Stimulated activated naive B cell treated with anti-CD40 and anti-IgM and Interleukin-4, amounts not matched to agents 10 μg/mL and 1 μg/mL and 100 μg/mL, for 72 hours (primary cell): ENCODE measurements around the gene ECE1.
"Not testable (repeated sequence)": the region's sequence is repeated elsewhere in the genome, so short reads cannot be mapped to it uniquely, and the experiment has no call there.

Source experiments
- ATAC-seq, 2 donors: fragments of 150-1000 bp; cut with Tn5 transposase; replicated peaks; 2 replicates each; pipeline ENCODE4 v1.10.0; 2021; ENCODE audit warnings: moderate library complexity in 1 of 2
- DNase-seq: peaks from one replicate; pipeline ENCODE4 v3.0.0; 2021
- H3K27ac Mint-ChIP-seq: one replicate; pipeline ENCODE4 v1.8.0; 2022; ENCODE audit warnings: mild to moderate bottlenecking, mixed read lengths
- H3K27me3 Mint-ChIP-seq, 2 donors: one replicate each; pipeline ENCODE4 v1.8.0; 2022; ENCODE audit warnings: mixed read lengths in 2 of 2
- H3K36me3 Mint-ChIP-seq, 2 donors: one replicate each; pipeline ENCODE4 v1.8.0; 2022; ENCODE audit warnings: mixed read lengths in 2 of 2, mild to moderate bottlenecking in 1 of 2
- H3K4me1 Mint-ChIP-seq, 2 donors: one replicate each; pipeline ENCODE4 v1.8.0; 2022; ENCODE audit warnings: mixed read lengths in 2 of 2, mild to moderate bottlenecking in 1 of 2
- H3K4me3 Mint-ChIP-seq, 2 donors: one replicate each; pipeline ENCODE4 v1.8.0; 2022; ENCODE audit warnings: mild to moderate bottlenecking in 2 of 2, mixed read lengths in 2 of 2, moderate library complexity in 1 of 2
- H3K9me3 Mint-ChIP-seq, 2 donors: one replicate each; pipeline ENCODE4 v1.8.0; 2022; ENCODE audit warnings: mixed read lengths in 2 of 2, mild to moderate bottlenecking in 1 of 2

Gene ECE1

DNA sequence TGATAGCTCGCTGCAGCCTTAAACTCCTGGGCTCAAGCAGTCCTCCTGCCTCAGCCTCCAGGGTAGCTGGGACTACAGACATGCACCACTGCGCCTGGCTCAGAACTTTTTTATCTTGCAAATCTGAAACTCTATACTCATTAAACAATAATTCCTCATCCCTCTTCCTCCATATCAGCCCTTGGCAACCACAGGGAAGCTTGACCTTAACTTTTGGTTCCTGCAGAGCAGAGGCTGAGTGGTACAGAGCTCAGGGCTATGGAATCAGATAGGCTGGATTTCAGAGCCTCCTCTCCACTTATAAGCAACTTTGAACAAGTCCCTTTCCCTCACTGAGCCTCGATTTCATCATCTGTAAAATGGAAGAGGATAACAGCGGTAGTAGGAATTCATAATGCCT lies 47.4 kb downstream of the ECE1 start:
- ATAC-seq: no peak
- Mint-ChIP-seq H3K4me3 (no peak overlapping the region), H3K9me3 (no peaks in the 10 kb centered on the region), H3K27ac (no peak overlapping the region), H3K36me3 (peaks cover 46 to 65% of the 10 kb centered on the region in 2 donors), H3K4me1 (peaks cover 0 to 3% of the 10 kb centered on the region in 2 donors), H3K27me3 (no peaks in the 10 kb centered on the region)
- DNase-seq: no peak

DNA sequence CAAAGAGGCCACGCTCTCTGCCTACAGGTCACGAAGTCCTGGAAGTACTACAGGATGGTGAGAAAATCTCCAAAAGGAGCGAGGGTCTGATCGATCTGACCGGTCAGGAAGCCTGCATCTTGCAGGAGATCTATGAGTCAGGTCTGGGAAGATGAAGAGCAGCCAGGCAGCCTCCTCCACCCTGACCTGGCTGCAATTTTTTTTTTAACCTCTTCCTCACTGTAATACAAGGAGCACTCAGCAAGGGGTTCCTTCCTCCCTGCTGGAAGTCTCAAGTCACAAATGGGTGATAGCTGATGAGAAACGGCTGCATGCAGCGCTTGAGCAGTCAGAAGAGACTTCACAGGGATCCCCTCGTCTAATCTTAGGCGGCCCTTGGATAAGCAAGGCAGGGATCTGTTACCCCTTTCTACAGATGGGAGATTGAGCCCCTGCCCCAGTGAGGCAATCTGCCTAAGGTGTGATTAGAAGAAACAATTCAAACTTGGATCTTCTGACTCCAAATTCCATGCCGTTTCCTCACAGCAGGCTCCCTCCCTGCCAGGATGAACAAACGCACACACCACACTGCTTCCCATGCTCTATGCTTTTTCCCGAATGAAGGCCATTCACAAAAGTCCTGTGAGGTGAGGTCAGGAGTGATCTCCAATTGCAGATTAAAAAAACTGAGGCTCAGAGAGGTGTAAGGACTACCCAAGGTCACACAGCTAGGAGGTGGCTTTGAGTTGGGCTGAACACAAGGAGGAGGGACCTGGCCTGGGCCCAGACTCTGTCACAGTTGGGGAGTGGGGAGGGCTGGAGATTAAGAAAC lies 48.3 kb downstream of the ECE1 start:
- Mint-ChIP-seq H3K36me3 (peaks cover 47 to 66% of the 10 kb centered on the region in 2 donors), H3K27ac (peak overlapping the region; percentile 71), H3K4me3 (no peak overlapping the region), H3K27me3 (no peaks in the 10 kb centered on the region), H3K4me1 (peaks cover 0 to 3% of the 10 kb centered on the region in 2 donors), H3K9me3 (no peaks in the 10 kb centered on the region)
- DNase-seq (no peak), ATAC-seq (no peak)

DNA sequence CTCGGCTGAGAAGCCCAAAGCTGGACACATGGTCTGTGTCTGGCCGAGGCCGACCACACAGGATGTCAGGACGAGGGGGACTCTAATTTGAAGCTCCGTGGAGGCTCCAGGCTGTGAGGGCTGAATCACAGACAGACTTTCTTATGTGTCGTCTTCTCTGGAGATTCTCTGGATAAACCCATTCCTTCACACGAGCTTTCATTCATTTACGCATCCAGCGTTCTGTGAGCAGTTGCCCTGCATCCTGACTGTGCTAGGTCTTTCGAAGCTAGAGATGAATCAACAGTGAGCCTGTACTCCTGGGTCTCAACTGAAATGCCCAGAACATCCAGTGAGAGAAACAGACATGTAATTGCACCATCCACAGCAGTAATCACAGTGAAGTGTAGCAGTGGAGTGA lies 49.6 kb downstream of the ECE1 start:
- H3K9me3 Mint-ChIP-seq: no peaks in the 10 kb centered on the region
- ATAC-seq: no peak
- H3K4me1 Mint-ChIP-seq: peaks cover 0 to 3% of the 10 kb centered on the region in 2 donors
- DNase-seq: no peak
- H3K36me3 Mint-ChIP-seq: peaks cover 43 to 65% of the 10 kb centered on the region in 2 donors
- no peak overlapping the region for H3K27ac Mint-ChIP-seq
- H3K27me3 Mint-ChIP-seq: no peaks in the 10 kb centered on the region
- no peak overlapping the region for H3K4me3 Mint-ChIP-seq

DNA sequence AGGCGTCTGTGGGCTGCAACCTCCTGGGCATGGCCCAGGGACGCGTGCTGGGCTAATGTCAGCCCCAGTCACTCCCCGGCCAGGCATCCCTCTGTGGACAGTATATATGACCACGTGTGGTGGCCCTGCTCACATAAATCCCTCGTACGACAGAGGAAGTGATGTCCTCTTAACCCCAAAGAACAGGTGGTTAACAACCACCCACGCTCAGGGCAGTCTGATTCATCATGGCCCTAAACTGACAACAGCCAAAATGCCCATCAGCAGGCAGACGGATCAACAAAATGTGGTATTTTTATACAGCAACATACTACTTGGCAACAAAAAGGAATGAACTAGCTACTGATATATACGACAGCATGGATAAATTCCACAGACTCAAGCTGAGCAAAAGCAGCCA lies 51.0 kb downstream of the ECE1 start:
- Mint-ChIP-seq H3K4me1 (peaks cover 7 to 8% of the 10 kb centered on the region in 2 donors), H3K27me3 (no peaks in the 10 kb centered on the region), H3K27ac (peak overlapping the region; percentile 31), H3K9me3 (no peaks in the 10 kb centered on the region), H3K4me3 (no peak overlapping the region), H3K36me3 (peaks cover 41 to 65% of the 10 kb centered on the region in 2 donors)
- ATAC-seq (peak in 1 of 2 donors; percentile 46), DNase-seq (no peak)

DNA sequence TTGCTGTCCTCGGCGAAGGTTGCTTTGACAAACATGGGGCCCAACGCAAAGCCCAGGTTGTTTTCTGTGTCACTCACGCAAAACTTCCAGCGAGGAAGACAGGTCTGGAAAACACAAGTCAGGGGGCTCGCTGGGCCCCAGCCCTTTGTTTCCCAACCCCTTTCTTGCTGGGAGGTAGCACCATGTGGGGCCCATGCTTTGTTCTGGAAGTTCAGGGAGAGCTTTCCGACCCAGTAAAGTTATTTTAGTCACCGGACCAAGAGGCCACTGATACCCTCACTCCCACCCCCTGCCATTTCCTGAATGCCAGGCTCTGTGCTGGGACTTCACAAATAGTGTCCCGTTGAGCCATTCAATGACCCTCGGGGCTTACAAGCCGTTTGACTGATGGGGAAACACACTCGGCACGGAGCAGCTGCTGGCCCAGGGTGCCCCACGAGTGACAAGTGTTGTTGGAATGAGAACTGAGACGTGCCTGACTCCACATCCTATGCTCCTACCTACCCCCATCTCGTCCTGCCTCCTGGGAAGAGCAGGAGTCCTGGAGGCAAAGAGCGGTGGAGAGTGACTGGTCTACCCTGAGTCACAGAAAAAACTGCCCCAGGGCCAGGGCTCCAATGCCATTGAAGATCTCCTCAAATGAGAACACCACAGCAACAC lies 52.0 kb downstream of the ECE1 start:
- peak overlapping the region; percentile 31 for H3K27ac Mint-ChIP-seq
- ATAC-seq: no peak

DNA sequence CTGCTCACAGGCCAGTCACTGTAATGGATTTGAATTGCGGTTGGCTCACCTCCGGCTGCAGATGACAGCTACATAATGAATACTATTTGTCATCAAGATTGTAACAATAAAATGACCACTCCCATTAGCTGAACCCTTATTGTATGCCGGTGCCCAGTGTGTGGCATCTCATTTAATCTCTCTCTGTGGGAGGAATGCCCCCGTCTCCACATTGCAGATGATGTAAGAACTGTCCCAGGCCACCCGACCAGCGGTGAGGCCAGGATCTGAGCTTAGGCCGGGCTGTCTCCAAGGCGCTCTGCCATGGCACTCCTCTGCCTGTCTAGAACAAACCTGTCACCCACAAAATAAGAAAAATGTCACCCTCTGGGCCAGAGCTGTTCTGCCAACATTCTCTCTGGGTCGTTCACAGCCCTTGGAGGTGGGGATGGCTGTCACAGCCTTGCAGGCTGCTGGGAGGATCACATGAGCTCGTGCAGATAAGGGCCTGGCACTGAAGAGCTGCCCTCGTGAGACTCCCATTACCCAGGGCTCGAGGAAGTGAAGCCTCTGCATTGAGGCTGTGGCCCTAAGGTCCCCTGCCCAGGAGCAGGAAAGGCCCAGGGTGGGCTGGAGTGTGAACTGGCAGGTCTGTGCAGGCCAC lies 52.7 kb downstream of the ECE1 start:
- Mint-ChIP-seq H3K9me3 (no peaks in the 10 kb centered on the region), H3K36me3 (peaks cover 48 to 70% of the 10 kb centered on the region in 2 donors), H3K4me1 (peaks cover 15 to 18% of the 10 kb centered on the region in 2 donors), H3K4me3 (no peak overlapping the region), H3K27me3 (no peaks in the 10 kb centered on the region), H3K27ac (no peak overlapping the region)
- ATAC-seq (no peak), DNase-seq (no peak)

More for the DNA sequence above, 52.0 kb downstream of the ECE1 start:
- DNase-seq: no peak
- Mint-ChIP-seq H3K9me3 (no peaks in the 10 kb centered on the region), H3K27me3 (no peaks in the 10 kb centered on the region), H3K36me3 (peaks cover 43 to 69% of the 10 kb centered on the region in 2 donors), H3K4me3 (no peak overlapping the region), H3K4me1 (peaks cover 13 to 14% of the 10 kb centered on the region in 2 donors)

DNA sequence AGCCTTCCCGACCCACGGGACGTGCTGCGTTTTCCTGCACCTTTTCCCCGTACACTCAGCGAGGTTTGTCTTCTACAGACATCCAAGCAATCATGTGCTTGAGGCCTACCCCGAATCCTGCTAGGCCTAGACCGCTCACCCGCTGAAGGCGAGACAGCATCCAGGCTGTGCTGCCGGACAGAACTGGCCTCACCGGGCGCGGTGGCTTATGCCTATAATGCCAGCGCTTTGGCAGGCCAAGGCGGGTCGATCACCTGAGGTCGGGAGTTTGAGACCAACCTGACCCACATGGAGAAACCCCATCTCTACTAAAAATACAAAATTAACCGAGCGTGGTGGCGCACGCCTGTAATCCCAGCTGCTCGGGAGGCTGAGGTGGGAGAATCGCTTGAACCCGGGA lies 54.1 kb downstream of the ECE1 start:
- Mint-ChIP-seq H3K36me3 (peaks cover 47 to 68% of the 10 kb centered on the region in 2 donors), H3K4me3 (no peak overlapping the region), H3K4me1 (peaks cover 15 to 18% of the 10 kb centered on the region in 2 donors), H3K27ac (peak overlapping the region; percentile 25), H3K27me3 (no peaks in the 10 kb centered on the region), H3K9me3 (no peaks in the 10 kb centered on the region)
- DNase-seq (no peak), ATAC-seq (no peak)

DNA sequence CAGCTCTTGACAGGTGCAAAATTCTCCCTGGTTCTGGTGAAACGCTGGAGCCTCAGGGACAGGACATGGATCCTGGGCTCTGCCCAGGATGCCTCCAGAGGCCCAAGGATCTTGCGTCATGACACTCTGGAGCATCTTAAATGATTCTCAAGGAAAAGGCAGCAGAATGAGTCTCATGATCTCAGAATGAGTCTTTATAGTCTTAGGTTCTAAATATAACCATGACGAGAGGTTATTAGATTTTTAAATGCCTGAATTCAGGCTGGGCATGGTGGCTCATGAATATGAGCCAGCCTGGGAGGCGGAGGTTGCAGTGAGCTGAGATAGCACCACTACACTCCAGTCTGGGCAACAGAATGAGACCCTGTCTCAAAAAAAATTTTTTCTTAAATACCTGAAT lies 55.5 kb downstream of the ECE1 start:
- ATAC-seq: no peak
- Mint-ChIP-seq H3K9me3 (no peaks in the 10 kb centered on the region), H3K27ac (no peak overlapping the region), H3K4me1 (peaks cover 15 to 18% of the 10 kb centered on the region in 2 donors), H3K4me3 (no peak overlapping the region), H3K27me3 (no peaks in the 10 kb centered on the region), H3K36me3 (peaks cover 51 to 67% of the 10 kb centered on the region in 2 donors)
- DNase-seq: no peak

DNA sequence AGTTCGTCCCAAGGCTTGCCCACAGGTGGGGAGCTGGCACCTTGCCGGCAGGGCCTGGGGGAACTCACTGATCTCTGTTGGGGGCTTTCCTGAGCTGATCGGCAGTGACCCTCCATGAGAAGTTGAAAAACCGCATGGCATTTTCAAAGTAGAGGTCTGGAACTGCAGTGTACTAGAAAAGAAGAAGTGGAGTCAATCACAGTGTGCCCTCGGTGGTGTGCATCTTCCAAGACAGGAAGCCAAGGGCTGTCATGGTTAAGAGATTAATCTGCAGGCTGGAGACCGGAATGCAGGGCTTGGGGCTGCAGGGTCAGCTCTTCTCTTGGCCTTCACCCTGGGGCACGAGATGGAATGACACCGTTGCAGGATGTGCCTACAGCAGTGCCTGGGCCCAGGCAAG lies 56.8 kb downstream of the ECE1 start:
- Mint-ChIP-seq H3K27ac (peak overlapping the region; percentile 90), H3K9me3 (no peaks in the 10 kb centered on the region), H3K4me1 (peaks cover 11 to 18% of the 10 kb centered on the region in 2 donors), H3K36me3 (peaks cover 50 to 66% of the 10 kb centered on the region in 2 donors), H3K27me3 (no peaks in the 10 kb centered on the region), H3K4me3 (no peak overlapping the region)
- DNase-seq: no peak
- ATAC-seq: peak; percentile 48 to 63

DNA sequence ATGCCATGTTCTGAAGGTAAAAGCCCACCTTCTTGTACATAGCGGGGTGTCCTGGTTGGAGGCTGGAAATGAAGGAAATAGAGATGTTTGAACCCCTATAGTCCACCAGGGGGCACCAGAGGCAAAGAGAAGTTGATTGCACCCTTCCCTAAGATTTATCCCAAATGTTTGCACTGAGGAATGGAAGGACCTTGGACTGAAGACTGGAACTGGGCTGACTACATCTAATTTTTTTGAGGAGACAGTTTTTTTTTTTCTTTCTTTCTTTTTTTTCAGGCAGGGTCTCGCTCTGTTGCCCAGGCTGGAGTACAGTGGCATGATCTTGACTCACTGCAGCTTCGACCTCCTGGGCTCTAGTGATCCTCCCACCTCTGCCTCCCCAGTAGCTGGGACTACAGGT lies 58.2 kb downstream of the ECE1 start:
- Mint-ChIP-seq H3K36me3 (peaks cover 52 to 68% of the 10 kb centered on the region in 2 donors), H3K27me3 (no peaks in the 10 kb centered on the region), H3K27ac (peak overlapping the region; percentile 22), H3K4me1 (peaks cover 11 to 18% of the 10 kb centered on the region in 2 donors), H3K4me3 (no peak overlapping the region), H3K9me3 (no peaks in the 10 kb centered on the region)
- ATAC-seq: peak; percentile 50
- no peak for DNase-seq

DNA sequence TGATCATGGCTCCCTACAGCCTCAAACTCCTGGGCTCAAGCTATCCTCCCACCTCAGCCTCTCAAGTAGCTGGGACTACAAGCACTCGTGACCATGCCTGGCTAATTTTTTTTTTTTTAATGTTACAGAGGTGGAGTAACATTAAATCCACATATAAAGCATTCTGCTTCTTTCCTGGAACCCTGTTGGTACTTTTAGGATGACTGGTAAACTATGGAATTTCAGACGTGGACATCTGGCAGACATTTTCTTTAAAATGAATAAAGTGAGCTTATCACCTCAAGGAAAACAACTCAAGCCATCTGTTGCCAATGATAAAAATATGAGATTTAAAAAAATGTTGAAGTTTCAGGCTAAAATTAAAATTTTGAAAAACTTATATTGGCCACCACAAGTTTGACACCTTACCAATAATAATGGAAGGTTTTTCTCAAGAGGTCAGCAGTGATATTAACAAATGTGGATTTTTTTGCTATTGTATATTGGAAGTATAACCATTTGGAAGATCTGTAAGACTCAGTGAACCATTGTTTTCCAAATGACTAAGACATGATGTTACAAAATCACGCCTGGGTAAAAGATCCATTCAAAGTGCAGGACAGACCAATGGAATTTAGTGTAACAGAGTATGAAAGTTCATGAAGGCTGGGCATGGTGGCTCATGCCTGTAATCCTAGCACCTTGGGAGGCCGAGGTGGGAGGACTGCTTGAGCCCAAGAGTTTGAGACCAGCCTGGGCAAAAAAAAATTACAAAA lies 60.8 kb downstream of the ECE1 start:
- no peaks in the 10 kb centered on the region for H3K9me3 Mint-ChIP-seq
- no peaks in the 10 kb centered on the region for H3K27me3 Mint-ChIP-seq
- H3K4me3 Mint-ChIP-seq: no peak overlapping the region
- ATAC-seq (no peak), DNase-seq (no peak)
- peaks cover 53 to 72% of the 10 kb centered on the region in 2 donors for H3K36me3 Mint-ChIP-seq
- H3K4me1 Mint-ChIP-seq: peaks cover 8 to 13% of the 10 kb centered on the region in 2 donors
- H3K27ac Mint-ChIP-seq: no peak overlapping the region

DNA sequence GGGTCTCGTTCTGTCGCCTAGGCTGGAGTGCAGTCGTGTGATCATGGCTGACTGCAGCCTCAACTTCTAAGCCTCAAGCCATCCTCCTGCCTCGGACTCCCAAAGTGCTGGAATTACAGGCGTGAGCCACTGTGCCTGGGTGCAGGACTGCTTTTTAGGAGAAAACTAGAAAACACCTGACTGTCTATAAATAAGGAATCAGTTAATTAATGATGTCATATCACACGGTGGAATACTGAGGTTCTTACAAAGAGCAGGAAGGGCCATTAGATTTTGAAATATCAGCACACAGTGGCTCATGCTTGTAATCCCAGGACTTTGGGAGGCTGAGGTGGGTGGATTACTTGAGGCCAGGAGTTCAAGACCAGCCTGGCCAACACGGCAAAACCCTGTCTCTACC lies 62.0 kb downstream of the ECE1 start:
- H3K27me3 Mint-ChIP-seq, H3K4me1 Mint-ChIP-seq, H3K27ac Mint-ChIP-seq, DNase-seq, ATAC-seq, H3K4me3 Mint-ChIP-seq, H3K9me3 Mint-ChIP-seq: not testable (repeated sequence)
- peaks cover 52 to 71% of the 10 kb centered on the region in 2 donors for H3K36me3 Mint-ChIP-seq

DNA sequence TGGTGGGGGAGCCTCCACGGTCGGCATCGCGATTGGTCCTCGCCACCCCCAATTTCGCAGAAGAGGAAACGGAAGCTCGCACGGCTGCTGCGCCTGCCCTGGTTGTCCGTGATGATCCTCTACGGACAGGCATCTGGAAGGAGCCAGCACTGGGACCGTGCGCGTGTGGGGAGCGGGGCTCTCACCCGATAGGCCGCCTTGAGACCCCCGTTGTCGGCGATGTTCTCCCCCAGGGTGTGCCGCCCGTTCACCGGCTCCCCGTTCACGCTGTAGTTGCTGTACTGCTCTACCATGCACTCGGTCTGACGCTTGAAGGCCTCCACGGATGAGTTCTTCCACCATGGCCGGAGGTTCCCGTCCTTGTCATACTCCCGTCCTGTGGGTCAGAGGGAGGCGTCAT lies 65.2 kb downstream of the ECE1 start:
- Mint-ChIP-seq H3K9me3 (no peaks in the 10 kb centered on the region), H3K4me1 (no peaks in the 10 kb centered on the region), H3K36me3 (peaks cover 52 to 60% of the 10 kb centered on the region in 2 donors), H3K27ac (peak overlapping the region; percentile 84), H3K27me3 (no peaks in the 10 kb centered on the region), H3K4me3 (no peak overlapping the region)
- no peak for DNase-seq
- no peak for ATAC-seq

DNA sequence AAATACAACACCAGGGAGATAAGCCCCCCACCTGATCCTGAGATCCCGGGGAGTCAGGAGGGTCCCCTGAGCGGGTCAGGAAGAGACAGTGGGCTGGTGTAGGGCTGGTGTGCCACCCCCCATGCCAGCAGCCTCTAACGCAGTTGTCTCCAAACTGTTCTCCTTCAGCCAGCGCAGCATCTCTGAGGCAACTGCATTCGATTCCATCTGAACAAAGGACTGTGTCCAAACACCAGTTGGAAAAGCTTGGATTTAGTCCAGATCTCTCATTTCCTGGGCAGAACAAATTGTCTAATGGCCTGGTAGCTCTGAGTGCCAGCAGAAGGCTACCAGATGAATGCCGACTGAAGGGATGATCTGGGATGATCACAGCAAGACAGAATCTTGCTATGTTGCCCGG lies 69.4 kb downstream of the ECE1 start:
- Mint-ChIP-seq H3K27ac (no peak overlapping the region), H3K36me3 (peaks cover 63% of the 10 kb centered on the region in 2 donors), H3K4me1 (peaks cover 13 to 19% of the 10 kb centered on the region in 2 donors), H3K4me3 (no peak overlapping the region), H3K27me3 (no peaks in the 10 kb centered on the region), H3K9me3 (no peaks in the 10 kb centered on the region)
- DNase-seq (no peak), ATAC-seq (no peak)
